ENCODE measurements around the gene BUB1.

The BUB1 gene

GRCh38 chr2:110677530-110678456 lies at the start of gene BUB1:
Gene BUB1 (minus strand): TSS chr2:110678063. CDS start chr2:110677995, 68 bp downstream.
- DNase-seq (ENCODE audit: low read depth): peak; percentile 83
- peak within 1 kb of the TSS; percentile 92 for H3K4me3 ChIP-seq (ENCODE audit: low read length)
- no peak for TF ChIP-seq CTCF (conservative IDR thresholded peaks at IDR 0.05; ENCODE audit: low read depth, low read length)

- no peak overlapping the region for H3K4me3 ChIP-seq (ENCODE audit: low read length)
- DNase-seq (ENCODE audit: low read depth): no peak
- TF ChIP-seq CTCF (conservative IDR thresholded peaks at IDR 0.05; ENCODE audit: low read depth, low read length): no peak
These were observed 48.4 kb upstream of the BUB1 start for GRCh38 chr2:110726285-110726684.

GRCh38 chr2:110725859-110726258 lies 48.0 kb upstream of the BUB1 start:
- TF ChIP-seq CTCF (conservative IDR thresholded peaks at IDR 0.05; ENCODE audit: low read depth, low read length): no peak
- no peak overlapping the region for H3K4me3 ChIP-seq (ENCODE audit: low read length)
- no peak for DNase-seq (ENCODE audit: low read depth)

GRCh38 chr2:110725370-110725769 lies 47.5 kb upstream of the BUB1 start:
- no peak for DNase-seq (ENCODE audit: low read depth)
- TF ChIP-seq CTCF (conservative IDR thresholded peaks at IDR 0.05; ENCODE audit: low read depth, low read length): no peak
- no peak overlapping the region for H3K4me3 ChIP-seq (ENCODE audit: low read length)

- no peak for DNase-seq (ENCODE audit: low read depth)
- no peak overlapping the region for H3K4me3 ChIP-seq (ENCODE audit: low read length)
- no peak for TF ChIP-seq CTCF (conservative IDR thresholded peaks at IDR 0.05; ENCODE audit: low read depth, low read length)
These were observed 47.0 kb upstream of the BUB1 start for GRCh38 chr2:110724820-110725219.

- no peak for TF ChIP-seq CTCF (conservative IDR thresholded peaks at IDR 0.05; ENCODE audit: low read depth, low read length)
- H3K4me3 ChIP-seq (ENCODE audit: low read length): no peak overlapping the region
- DNase-seq (ENCODE audit: low read depth): no peak
These were observed 42.7 kb upstream of the BUB1 start for GRCh38 chr2:110720547-110720946.

- no peak for TF ChIP-seq CTCF (conservative IDR thresholded peaks at IDR 0.05; ENCODE audit: low read depth, low read length)
- H3K4me3 ChIP-seq (ENCODE audit: low read length): no peak overlapping the region
- DNase-seq (ENCODE audit: low read depth): no peak
These were observed 41.1 kb upstream of the BUB1 start for GRCh38 chr2:110718990-110719389.

Measured in retinal pigment epithelial cell (primary cell).